Coronary artery (tissue), 2 donors: ENCODE measurements around the gene LRRFIP1.

Source experiments
- DNase-seq: peaks from one replicate; pipeline ENCODE4 v3.0.0-alpha.2; 2017; ENCODE audit warnings: low spot score
- H3K27ac ChIP-seq, 2 donors: fragments of 200-600 bp; sonication (generic); one replicate each; pipeline ENCODE4 v1.5.1; 2016 to 2019
- H3K4me3 ChIP-seq: fragments of 200-600 bp; sonication (generic); 2 replicates; pipeline ENCODE4 v1.5.1; 2016; ENCODE audit warnings: mild to moderate bottlenecking, moderate library complexity
- CTCF ChIP-seq: fragments of 200-600 bp; sonication (generic); IDR thresholded peaks from one replicate; pipeline ENCODE4 v1.5.1; 2019; ENCODE audit warnings: antibody characterized with exemption

Gene LRRFIP1

GRCh38 chr2:237806334-237806733, 178.9 kb downstream of the LRRFIP1 start:
- TF ChIP-seq CTCF: no peak

GRCh38 chr2:237815637-237816036, 188.2 kb downstream of the LRRFIP1 start:
- DNase-seq: no peak
- no peak overlapping the region for H3K4me3 ChIP-seq
- H3K27ac ChIP-seq: no peak overlapping the region
- no peak for TF ChIP-seq CTCF

More at GRCh38 chr2:237806334-237806733, 178.9 kb downstream of the LRRFIP1 start:
- DNase-seq: no peak
- Histone ChIP-seq H3K27ac (no peak overlapping the region), H3K4me3 (no peak overlapping the region)

GRCh38 chr2:237816531-237816930, 189.1 kb downstream of the LRRFIP1 start:
- Histone ChIP-seq H3K4me3 (no peak overlapping the region), H3K27ac (no peak overlapping the region)
- DNase-seq: no peak
- TF ChIP-seq CTCF: no peak

GRCh38 chr2:237818066-237818473, 190.7 kb downstream of the LRRFIP1 start:
- no peak for DNase-seq
- H3K4me3 ChIP-seq: no peak overlapping the region
- no peak overlapping the region for H3K27ac ChIP-seq
- TF ChIP-seq CTCF: no peak

- H3K4me3 ChIP-seq: no peak overlapping the region
Measured at GRCh38 chr2:237819231-237819630, 191.8 kb downstream of the LRRFIP1 start.

GRCh38 chr2:237820421-237820820, 193.0 kb downstream of the LRRFIP1 start:
- no peak overlapping the region for H3K27ac ChIP-seq
- DNase-seq: no peak
- no peak for TF ChIP-seq CTCF
- no peak overlapping the region for H3K4me3 ChIP-seq

More at GRCh38 chr2:237819231-237819630, 191.8 kb downstream of the LRRFIP1 start:
- H3K27ac ChIP-seq: no peak overlapping the region
- no peak for TF ChIP-seq CTCF
- DNase-seq: no peak

- DNase-seq: no peak
- no peak overlapping the region for H3K4me3 ChIP-seq
- H3K27ac ChIP-seq: no peak overlapping the region
- TF ChIP-seq CTCF: no peak
Measured at GRCh38 chr2:237823544-237823943, 196.2 kb downstream of the LRRFIP1 start.
